WTC11 (cell line): Measurements from ENCODE around the gene PPP2R2C. TPM values are rescaled to one million over a fixed set of nuclear protein-coding genes. Genes with fewer than 3 reads are reported as not detected.

ENCODE experiments used
- ATAC-seq: fragments of 200-7000 bp; cut with Tn5 transposase; 2 replicates; pipeline ENCODE4 v1.10.0; 2021; ENCODE audit warnings: mild to moderate bottlenecking, moderate library complexity
- CTCF ChIA-PET: fragments of 300-600 bp; sonication (Branson Sonifier 250); formaldehyde crosslinking; loops from one replicate; lab custom pipeline; 2021; ENCODE audit warnings: antibody characterized with exemption; lab: Charles Lee
- POLR2A ChIA-PET: fragments of 350-600 bp; sonication (Branson Sonifier 250); formaldehyde crosslinking; loops from one replicate; lab custom pipeline; 2021; ENCODE audit warnings: antibody characterized with exemption; lab: Charles Lee
- DNase-seq: peaks from one replicate; pipeline ENCODE4 v3.0.0; 2021; ENCODE audit warnings: low spot score
- H3K27ac Mint-ChIP-seq: 2 replicates; pipeline ENCODE4 v1.8.0; 2021; ENCODE audit warnings: mixed read lengths
- H3K27me3 Mint-ChIP-seq: 2 replicates; pipeline ENCODE4 v1.8.0; 2021; ENCODE audit warnings: low read depth, mild to moderate bottlenecking, moderate library complexity, mixed read lengths
- H3K36me3 Mint-ChIP-seq: 2 replicates; pipeline ENCODE4 v1.8.0; 2021; ENCODE audit warnings: mixed read lengths
- H3K4me1 Mint-ChIP-seq: 2 replicates; pipeline ENCODE4 v1.8.0; 2022; ENCODE audit warnings: mixed read lengths
- H3K4me3 Mint-ChIP-seq: 2 replicates; pipeline ENCODE4 v1.8.0; 2021; ENCODE audit warnings: mild to moderate bottlenecking, moderate library complexity, mixed read lengths
- H3K9me3 Mint-ChIP-seq: 2 replicates; pipeline ENCODE4 v1.8.0; 2021; ENCODE audit warnings: mixed read lengths
- CBFB ChIP-seq: sonication (generic); formaldehyde crosslinking; IDR thresholded peaks from 2 replicates; pipeline ENCODE4 v1.8.1; 2022; ENCODE audit warnings: mild to moderate bottlenecking, low read depth, missing genetic modification reagents
- ETV6 ChIP-seq: sonication (generic); formaldehyde crosslinking; IDR thresholded peaks from 2 replicates; pipeline ENCODE4 v1.8.1; 2022; ENCODE audit warnings: mild to moderate bottlenecking, missing genetic modification reagents
- FOXK1 ChIP-seq: sonication (generic); formaldehyde crosslinking; IDR thresholded peaks from 2 replicates; pipeline ENCODE4 v1.8.0; 2022; ENCODE audit warnings: mild to moderate bottlenecking, moderate library complexity, missing genetic modification reagents
- GABPB1 ChIP-seq: sonication (generic); formaldehyde crosslinking; IDR thresholded peaks from 2 replicates; pipeline ENCODE4 v1.8.1; 2023; ENCODE audit warnings: mild to moderate bottlenecking, missing genetic modification reagents
- PRRX2 ChIP-seq: fragments of 250-450 bp; sonication (Bioruptor Pico); IDR thresholded peaks from 2 replicates; pipeline ENCODE4 v1.8.0; 2021; ENCODE audit warnings: mild to moderate bottlenecking
- RORB ChIP-seq: fragments of 250-450 bp; sonication (Bioruptor Pico); IDR thresholded peaks from 2 replicates; pipeline ENCODE4 v1.9.0; 2021; ENCODE audit warnings: mild to moderate bottlenecking
- SMAD4 ChIP-seq: sonication (generic); formaldehyde crosslinking; IDR thresholded peaks from 2 replicates; pipeline ENCODE4 v1.8.0; 2022; ENCODE audit warnings: mild to moderate bottlenecking, missing genetic modification reagents
- TEAD1 ChIP-seq: sonication (generic); formaldehyde crosslinking; IDR thresholded peaks from 2 replicates; pipeline ENCODE4 v1.8.0; 2022; ENCODE audit warnings: mild to moderate bottlenecking, missing genetic modification reagents
- TP53 ChIP-seq: sonication (generic); formaldehyde crosslinking; IDR thresholded peaks from 2 replicates; pipeline ENCODE4 v1.8.1; 2023; ENCODE audit warnings: mild to moderate bottlenecking, missing genetic modification reagents
- ZNF138 ChIP-seq: sonication (generic); formaldehyde crosslinking; conservative IDR thresholded peaks from 2 replicates; pipeline ENCODE4 v1.8.1; 2022; ENCODE audit warnings: mild to moderate bottlenecking, moderate library complexity, missing genetic modification reagents
- ZNF232 ChIP-seq: sonication (generic); formaldehyde crosslinking; IDR thresholded peaks from 2 replicates; pipeline ENCODE4 v1.8.0; 2022; ENCODE audit warnings: mild to moderate bottlenecking, missing genetic modification reagents
- ZNF671 ChIP-seq: fragments of 250-450 bp; sonication (Bioruptor Pico); IDR thresholded peaks from 2 replicates; pipeline ENCODE4 v1.8.0; 2021; ENCODE audit warnings: mild to moderate bottlenecking
- total RNA-seq: library from RNA; stranded (reverse); gene quantifications from 3 replicates; pipeline ENCODE4 v1.2.3, GENCODE V29; 2021
- TF ChIP-seq, protein P1 (sequence below): sonication (generic); formaldehyde crosslinking; IDR thresholded peaks from 2 replicates; pipeline ENCODE4 v1.8.0; 2022; ENCODE audit warnings: mild to moderate bottlenecking, missing genetic modification reagents
- TF ChIP-seq, protein P2 (sequence below): sonication (generic); formaldehyde crosslinking; IDR thresholded peaks from 2 replicates; pipeline ENCODE4 v1.8.1; 2023; ENCODE audit warnings: mild to moderate bottlenecking, missing genetic modification reagents, borderline replicate concordance
- TF ChIP-seq, protein P3 (sequence below): sonication (generic); formaldehyde crosslinking; conservative IDR thresholded peaks from 2 replicates; pipeline ENCODE4 v1.8.1; 2022; ENCODE audit warnings: mild to moderate bottlenecking, missing genetic modification reagents
- TF ChIP-seq, protein P4 (sequence below): sonication (generic); formaldehyde crosslinking; IDR thresholded peaks from 2 replicates; pipeline ENCODE4 v1.8.1; 2023; ENCODE audit warnings: mild to moderate bottlenecking, missing genetic modification reagents, moderate library complexity
- TF ChIP-seq, protein P5 (sequence below): sonication (generic); formaldehyde crosslinking; IDR thresholded peaks from 2 replicates; pipeline ENCODE4 v1.8.0; 2022; ENCODE audit warnings: missing genetic modification reagents

PPP2R2C gene
- total RNA-seq, 1 experiment from 2014 or later, result 11.5 TPM

DNA sequence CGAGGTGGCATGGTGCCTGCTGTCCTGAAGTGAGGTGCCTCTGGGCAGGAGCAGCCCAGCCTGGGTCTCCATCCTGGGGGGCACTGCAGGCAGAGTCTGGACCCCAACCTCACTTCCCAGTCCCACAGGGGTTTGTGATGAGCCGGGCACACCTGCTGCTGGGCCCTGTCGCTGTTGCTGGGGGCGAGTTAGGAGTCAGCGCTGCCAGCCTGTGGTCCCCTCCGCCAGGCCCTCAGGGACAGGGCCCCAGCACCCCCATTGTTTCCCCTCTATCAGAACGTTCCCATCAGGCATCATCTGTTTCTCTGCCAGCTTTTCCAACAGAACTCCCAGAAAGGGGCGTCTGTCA lies 179.3 kb downstream of the PPP2R2C start (continued):
- TF ChIP-seq, protein P1, sequence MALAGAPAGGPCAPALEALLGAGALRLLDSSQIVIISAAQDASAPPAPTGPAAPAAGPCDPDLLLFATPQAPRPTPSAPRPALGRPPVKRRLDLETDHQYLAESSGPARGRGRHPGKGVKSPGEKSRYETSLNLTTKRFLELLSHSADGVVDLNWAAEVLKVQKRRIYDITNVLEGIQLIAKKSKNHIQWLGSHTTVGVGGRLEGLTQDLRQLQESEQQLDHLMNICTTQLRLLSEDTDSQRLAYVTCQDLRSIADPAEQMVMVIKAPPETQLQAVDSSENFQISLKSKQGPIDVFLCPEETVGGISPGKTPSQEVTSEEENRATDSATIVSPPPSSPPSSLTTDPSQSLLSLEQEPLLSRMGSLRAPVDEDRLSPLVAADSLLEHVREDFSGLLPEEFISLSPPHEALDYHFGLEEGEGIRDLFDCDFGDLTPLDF (CRISPR knock-in tag), result no peak
- no peak for TF ChIP-seq SMAD4 (CRISPR knock-in tag)

DNA sequence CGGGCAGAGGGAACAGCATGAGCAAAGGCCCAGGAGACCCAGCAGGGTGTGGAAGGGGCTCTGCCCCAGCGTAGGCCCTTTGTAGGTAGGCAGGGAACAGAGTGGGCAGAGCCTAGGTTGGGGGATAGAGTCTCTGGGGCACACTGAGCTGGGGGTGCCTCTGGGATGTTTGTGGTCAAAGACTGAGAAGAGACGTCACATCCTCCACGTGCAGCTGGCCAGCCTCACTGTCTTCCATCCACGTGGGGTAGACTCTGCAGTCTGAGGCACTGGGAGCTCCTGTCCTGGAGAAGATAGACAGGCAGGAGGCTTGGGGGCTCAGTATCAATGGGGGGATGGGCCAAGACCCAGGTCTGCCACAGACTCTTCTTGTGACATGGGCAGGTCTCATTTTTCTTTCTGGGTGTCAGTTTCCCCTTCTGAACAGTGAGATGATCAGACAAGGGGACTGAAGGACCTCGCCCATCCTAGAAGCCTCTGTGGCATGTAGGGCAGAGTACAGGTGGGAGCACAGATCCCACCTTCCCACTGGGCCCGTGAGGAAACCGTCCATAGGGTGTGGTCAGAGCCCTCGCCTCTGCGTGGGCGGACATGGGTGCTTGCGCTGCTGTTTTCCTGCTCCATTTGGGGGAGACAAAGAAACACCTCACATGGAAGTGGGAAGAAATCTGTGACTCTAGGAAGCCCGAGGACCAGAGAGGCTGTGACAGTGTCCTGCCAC lies 179.9 kb downstream of the PPP2R2C start:
- ATAC-seq (no peak), DNase-seq (no peak)
- no peak overlapping the region for H3K4me3 Mint-ChIP-seq
- no peaks in the 10 kb centered on the region for H3K9me3 Mint-ChIP-seq
- H3K4me1 Mint-ChIP-seq, result no peaks in the 10 kb centered on the region
- POLR2A ChIA-PET, result no interaction called here
- TF ChIP-seq ZNF138 (CRISPR knock-in tag) (no peak), ETV6 (CRISPR knock-in tag) (no peak), TP53 (CRISPR knock-in tag) (no peak), CBFB (CRISPR knock-in tag) (no peak), PRRX2 (no peak), ZNF671 (no peak), TEAD1 (CRISPR knock-in tag) (no peak), ZNF232 (CRISPR knock-in tag) (no peak), GABPB1 (CRISPR knock-in tag) (no peak), FOXK1 (CRISPR knock-in tag) (no peak), RORB (no peak)
- TF ChIP-seq, protein P2, sequence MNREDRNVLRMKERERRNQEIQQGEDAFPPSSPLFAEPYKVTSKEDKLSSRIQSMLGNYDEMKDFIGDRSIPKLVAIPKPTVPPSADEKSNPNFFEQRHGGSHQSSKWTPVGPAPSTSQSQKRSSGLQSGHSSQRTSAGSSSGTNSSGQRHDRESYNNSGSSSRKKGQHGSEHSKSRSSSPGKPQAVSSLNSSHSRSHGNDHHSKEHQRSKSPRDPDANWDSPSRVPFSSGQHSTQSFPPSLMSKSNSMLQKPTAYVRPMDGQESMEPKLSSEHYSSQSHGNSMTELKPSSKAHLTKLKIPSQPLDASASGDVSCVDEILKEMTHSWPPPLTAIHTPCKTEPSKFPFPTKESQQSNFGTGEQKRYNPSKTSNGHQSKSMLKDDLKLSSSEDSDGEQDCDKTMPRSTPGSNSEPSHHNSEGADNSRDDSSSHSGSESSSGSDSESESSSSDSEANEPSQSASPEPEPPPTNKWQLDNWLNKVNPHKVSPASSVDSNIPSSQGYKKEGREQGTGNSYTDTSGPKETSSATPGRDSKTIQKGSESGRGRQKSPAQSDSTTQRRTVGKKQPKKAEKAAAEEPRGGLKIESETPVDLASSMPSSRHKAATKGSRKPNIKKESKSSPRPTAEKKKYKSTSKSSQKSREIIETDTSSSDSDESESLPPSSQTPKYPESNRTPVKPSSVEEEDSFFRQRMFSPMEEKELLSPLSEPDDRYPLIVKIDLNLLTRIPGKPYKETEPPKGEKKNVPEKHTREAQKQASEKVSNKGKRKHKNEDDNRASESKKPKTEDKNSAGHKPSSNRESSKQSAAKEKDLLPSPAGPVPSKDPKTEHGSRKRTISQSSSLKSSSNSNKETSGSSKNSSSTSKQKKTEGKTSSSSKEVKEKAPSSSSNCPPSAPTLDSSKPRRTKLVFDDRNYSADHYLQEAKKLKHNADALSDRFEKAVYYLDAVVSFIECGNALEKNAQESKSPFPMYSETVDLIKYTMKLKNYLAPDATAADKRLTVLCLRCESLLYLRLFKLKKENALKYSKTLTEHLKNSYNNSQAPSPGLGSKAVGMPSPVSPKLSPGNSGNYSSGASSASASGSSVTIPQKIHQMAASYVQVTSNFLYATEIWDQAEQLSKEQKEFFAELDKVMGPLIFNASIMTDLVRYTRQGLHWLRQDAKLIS (CRISPR knock-in tag), result no peak
- TF ChIP-seq, protein P1 (CRISPR knock-in tag), result no peak
- TF ChIP-seq, protein P3, sequence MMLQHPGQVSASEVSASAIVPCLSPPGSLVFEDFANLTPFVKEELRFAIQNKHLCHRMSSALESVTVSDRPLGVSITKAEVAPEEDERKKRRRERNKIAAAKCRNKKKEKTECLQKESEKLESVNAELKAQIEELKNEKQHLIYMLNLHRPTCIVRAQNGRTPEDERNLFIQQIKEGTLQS, result no peak
- TF ChIP-seq, protein P4, sequence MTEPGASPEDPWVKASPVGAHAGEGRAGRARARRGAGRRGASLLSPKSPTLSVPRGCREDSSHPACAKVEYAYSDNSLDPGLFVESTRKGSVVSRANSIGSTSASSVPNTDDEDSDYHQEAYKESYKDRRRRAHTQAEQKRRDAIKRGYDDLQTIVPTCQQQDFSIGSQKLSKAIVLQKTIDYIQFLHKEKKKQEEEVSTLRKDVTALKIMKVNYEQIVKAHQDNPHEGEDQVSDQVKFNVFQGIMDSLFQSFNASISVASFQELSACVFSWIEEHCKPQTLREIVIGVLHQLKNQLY (CRISPR knock-in tag), result no peak
- TF ChIP-seq, protein P5, sequence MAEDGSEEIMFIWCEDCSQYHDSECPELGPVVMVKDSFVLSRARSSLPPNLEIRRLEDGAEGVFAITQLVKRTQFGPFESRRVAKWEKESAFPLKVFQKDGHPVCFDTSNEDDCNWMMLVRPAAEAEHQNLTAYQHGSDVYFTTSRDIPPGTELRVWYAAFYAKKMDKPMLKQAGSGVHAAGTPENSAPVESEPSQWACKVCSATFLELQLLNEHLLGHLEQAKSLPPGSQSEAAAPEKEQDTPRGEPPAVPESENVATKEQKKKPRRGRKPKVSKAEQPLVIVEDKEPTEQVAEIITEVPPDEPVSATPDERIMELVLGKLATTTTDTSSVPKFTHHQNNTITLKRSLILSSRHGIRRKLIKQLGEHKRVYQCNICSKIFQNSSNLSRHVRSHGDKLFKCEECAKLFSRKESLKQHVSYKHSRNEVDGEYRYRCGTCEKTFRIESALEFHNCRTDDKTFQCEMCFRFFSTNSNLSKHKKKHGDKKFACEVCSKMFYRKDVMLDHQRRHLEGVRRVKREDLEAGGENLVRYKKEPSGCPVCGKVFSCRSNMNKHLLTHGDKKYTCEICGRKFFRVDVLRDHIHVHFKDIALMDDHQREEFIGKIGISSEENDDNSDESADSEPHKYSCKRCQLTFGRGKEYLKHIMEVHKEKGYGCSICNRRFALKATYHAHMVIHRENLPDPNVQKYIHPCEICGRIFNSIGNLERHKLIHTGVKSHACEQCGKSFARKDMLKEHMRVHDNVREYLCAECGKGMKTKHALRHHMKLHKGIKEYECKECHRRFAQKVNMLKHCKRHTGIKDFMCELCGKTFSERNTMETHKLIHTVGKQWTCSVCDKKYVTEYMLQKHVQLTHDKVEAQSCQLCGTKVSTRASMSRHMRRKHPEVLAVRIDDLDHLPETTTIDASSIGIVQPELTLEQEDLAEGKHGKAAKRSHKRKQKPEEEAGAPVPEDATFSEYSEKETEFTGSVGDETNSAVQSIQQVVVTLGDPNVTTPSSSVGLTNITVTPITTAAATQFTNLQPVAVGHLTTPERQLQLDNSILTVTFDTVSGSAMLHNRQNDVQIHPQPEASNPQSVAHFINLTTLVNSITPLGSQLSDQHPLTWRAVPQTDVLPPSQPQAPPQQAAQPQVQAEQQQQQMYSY (CRISPR knock-in tag), result no peak
- CTCF ChIA-PET, result no interaction called here
- H3K36me3 Mint-ChIP-seq, result peaks cover 18% of the 10 kb centered on the region
- H3K27ac Mint-ChIP-seq, result no peak overlapping the region
- no peaks in the 10 kb centered on the region for H3K27me3 Mint-ChIP-seq
